Thoracic aorta (tissue), 2 donors: Measurements from ENCODE around the gene SLC16A8. TPM values are rescaled to one million over a fixed set of nuclear protein-coding genes. Genes with fewer than 3 reads are reported as not detected.
A peak's percentile ranks its signal among the peaks of the same experiment; 100 is the strongest.

Experiments used
- ATAC-seq: fragments of 150-250 bp; one replicate; pipeline ENCODE4 v1.8.0; 2017; ENCODE audit warnings: low read depth; ENCODE audit not compliant: insufficient number of reproducible peaks, low FRiP score
- DNase-seq: peaks from one replicate; pipeline ENCODE4 v3.0.0-alpha.2; 2020; ENCODE audit warnings: low spot score
- H3K27ac ChIP-seq, 2 donors: fragments of 200-600 bp; sonication (generic); 1 replicate in 1 of 2; 2 replicates in 1 of 2; pipeline ENCODE4 v1.5.1; 2016; ENCODE audit warnings: mild to moderate bottlenecking in 2 of 2, moderate library complexity in 2 of 2
- H3K27me3 ChIP-seq: fragments of 200-600 bp; sonication (generic); replicated peaks from 2 replicates; pipeline ENCODE4 v1.6.0; 2016; ENCODE audit warnings: mild to moderate bottlenecking; ENCODE audit not compliant: insufficient read depth
- H3K36me3 ChIP-seq: fragments of 200-600 bp; sonication (generic); one replicate; pipeline ENCODE4 v1.5.1; 2016
- H3K4me1 ChIP-seq, 2 donors: fragments of 200-600 bp; sonication (generic); 1 replicate in 1 of 2; 2 replicates in 1 of 2; pipeline versions ENCODE4 v1.5.1 to v1.6.0; 2016; ENCODE audit warnings: low read depth in 2 of 2, mild to moderate bottlenecking in 1 of 2; ENCODE audit not compliant: control insufficient read depth in 1 of 2
- H3K4me3 ChIP-seq: fragments of 200-600 bp; sonication (generic); 2 replicates; pipeline ENCODE4 v1.5.1; 2016; ENCODE audit warnings: mild to moderate bottlenecking
- H3K9me3 ChIP-seq: fragments of 200-600 bp; sonication (generic); 2 replicates; pipeline ENCODE4 v1.5.1; 2016
- total RNA-seq, 2 donors: library from RNA; depleted of rRNA; stranded (reverse); fragments of >200 nt; gene quantifications; one replicate each; pipeline versions ENCODE4 v1.1.0 to v1.2.3, GENCODE V29; 2016
- TF ChIP-seq, protein P1 (sequence below): fragments of 200-600 bp; sonication (generic); IDR thresholded peaks from one replicate; pipeline ENCODE4 v1.5.1; 2019; ENCODE audit warnings: antibody characterized with exemption

The SLC16A8 gene
- total RNA-seq, 2 donors from 2014 or later = 1.2 to 1.5 TPM

DNA sequence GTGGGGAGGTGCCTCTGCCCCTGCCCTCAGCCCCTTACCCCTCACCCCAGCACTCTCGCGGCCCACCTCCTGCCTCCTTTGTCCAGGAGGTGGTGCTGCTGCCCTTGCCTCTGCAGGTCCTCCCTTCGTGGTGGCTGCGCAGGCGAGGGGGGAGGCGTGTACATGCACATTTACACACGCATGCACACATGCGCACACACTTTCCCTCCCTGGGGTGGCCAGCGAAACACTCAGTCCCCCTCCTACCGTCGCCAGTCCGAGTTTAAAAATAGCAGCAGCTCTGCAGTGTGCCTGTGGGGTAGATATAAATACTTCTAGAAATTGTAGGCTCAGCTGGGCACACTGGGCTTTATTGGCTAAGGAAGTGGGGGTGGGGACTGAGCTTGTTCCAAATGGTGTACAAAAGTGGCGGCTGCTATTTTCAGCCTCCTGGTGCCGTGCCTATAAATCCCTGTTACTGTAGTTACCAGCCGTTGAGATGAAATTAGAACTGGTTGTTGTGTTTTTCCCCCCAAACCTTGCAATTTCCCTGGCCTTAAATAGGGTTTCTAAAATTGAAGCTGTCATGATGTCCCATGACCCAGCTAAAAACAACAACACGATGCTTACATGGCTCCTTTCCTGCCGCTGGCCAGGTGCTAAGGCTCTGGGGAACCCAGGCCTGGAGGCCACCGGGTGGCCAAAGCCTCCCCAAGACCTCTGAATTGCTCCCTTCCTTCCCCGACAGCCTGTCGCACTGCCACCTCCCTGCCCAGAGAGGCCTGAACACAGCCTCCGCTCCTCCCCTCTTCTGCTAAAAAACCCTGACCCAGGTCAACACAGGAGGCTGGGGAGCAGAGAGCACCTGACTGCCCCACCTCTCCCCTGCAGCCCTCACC lies 14.4 kb downstream of the SLC16A8 start:
- peak overlapping the region; percentile 45 for H3K4me3 ChIP-seq
- H3K4me1 ChIP-seq = peaks cover 32 to 58% of the 10 kb centered on the region in 2 donors
- peak overlapping the region; percentile 94 to 98 for H3K27ac ChIP-seq
- no peaks in the 10 kb centered on the region for H3K9me3 ChIP-seq
- peak; percentile 88 for DNase-seq
- H3K36me3 ChIP-seq = peaks cover 43% of the 10 kb centered on the region
- ATAC-seq = peak; percentile 93
- no peaks in the 10 kb centered on the region for H3K27me3 ChIP-seq
- TF ChIP-seq, protein P1, sequence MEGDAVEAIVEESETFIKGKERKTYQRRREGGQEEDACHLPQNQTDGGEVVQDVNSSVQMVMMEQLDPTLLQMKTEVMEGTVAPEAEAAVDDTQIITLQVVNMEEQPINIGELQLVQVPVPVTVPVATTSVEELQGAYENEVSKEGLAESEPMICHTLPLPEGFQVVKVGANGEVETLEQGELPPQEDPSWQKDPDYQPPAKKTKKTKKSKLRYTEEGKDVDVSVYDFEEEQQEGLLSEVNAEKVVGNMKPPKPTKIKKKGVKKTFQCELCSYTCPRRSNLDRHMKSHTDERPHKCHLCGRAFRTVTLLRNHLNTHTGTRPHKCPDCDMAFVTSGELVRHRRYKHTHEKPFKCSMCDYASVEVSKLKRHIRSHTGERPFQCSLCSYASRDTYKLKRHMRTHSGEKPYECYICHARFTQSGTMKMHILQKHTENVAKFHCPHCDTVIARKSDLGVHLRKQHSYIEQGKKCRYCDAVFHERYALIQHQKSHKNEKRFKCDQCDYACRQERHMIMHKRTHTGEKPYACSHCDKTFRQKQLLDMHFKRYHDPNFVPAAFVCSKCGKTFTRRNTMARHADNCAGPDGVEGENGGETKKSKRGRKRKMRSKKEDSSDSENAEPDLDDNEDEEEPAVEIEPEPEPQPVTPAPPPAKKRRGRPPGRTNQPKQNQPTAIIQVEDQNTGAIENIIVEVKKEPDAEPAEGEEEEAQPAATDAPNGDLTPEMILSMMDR = peak; percentile 75

DNA sequence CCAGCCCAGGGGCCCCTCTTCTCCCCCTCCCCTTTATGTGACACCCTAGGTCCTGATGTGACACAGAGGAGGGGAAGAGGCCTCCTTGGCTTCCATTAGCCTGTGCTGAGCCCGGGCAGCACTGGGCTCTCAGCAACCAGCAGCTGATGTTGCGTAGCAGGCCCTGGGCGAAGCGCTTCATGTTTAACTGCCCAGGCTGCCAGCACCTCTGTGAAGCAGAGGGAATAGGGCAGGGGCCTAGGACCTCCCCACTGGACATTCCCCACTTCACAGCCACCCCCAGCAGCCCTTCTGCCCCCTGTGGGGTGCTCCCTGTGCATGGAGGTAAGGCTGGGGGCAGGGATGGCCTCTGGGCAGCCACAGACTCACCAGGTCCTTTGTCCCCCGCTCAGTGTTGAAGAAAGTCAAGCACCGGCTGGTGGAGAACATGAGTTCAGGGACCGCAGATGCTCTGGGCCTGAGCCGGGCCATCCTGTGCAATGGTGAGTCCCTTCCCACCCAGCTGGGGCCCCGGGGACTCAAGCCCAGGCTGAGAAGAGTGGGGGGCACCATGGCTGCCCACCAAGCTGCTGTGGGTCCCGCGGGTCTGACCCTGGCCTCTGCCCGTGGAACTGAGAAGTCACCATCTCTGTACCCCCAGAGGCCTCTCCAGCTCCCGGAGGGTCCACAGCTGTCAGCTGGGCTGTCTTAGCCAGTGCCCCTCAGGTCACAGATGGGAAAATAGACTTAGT lies 15.2 kb downstream of the SLC16A8 start:
- ATAC-seq = no peak
- Histone ChIP-seq H3K27me3 (no peaks in the 10 kb centered on the region), H3K36me3 (peaks cover 41% of the 10 kb centered on the region), H3K4me1 (peaks cover 32 to 58% of the 10 kb centered on the region in 2 donors), H3K9me3 (no peaks in the 10 kb centered on the region), H3K27ac (peak overlapping the region; percentile 94 to 96), H3K4me3 (peak overlapping the region; percentile 45)
- TF ChIP-seq, protein P1 = no peak
- no peak for DNase-seq

DNA sequence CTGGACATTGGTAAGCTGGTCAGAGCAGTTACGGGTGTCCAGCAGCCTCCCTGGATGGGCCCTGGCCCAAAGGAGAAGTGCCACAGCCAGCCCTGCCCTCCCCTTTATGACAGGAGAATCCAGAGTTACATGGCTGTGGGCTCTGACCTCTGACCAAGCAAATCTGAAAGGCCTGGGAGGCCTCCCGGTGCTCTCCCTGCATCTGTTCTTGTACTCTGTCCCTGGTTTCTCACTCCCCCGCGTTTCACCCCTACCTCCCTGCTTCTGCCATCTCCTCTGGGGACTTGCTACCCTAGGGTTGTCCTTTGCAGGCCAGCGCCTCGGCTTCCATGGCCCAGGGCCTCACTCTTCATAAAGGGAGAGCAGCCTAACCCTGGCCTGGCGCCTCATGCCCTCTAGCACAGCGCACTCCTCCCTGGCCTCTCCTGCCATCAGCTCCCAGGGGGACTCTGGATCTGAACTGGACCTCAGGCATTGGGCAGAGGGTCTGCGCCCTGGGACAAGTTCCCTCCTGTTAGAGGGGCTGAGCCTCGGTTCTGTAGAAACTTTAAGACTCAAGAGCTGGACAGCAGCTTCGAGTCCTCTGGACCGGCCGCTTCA lies 16.1 kb downstream of the SLC16A8 start:
- TF ChIP-seq, protein P1 = no peak
- no peaks in the 10 kb centered on the region for H3K9me3 ChIP-seq
- ATAC-seq = no peak
- peak overlapping the region; percentile 94 to 96 for H3K27ac ChIP-seq
- no peak for DNase-seq
- peaks cover 32% of the 10 kb centered on the region for H3K36me3 ChIP-seq
- H3K4me1 ChIP-seq = peaks cover 32 to 58% of the 10 kb centered on the region in 2 donors
- H3K27me3 ChIP-seq = no peaks in the 10 kb centered on the region
- no peak overlapping the region for H3K4me3 ChIP-seq

DNA sequence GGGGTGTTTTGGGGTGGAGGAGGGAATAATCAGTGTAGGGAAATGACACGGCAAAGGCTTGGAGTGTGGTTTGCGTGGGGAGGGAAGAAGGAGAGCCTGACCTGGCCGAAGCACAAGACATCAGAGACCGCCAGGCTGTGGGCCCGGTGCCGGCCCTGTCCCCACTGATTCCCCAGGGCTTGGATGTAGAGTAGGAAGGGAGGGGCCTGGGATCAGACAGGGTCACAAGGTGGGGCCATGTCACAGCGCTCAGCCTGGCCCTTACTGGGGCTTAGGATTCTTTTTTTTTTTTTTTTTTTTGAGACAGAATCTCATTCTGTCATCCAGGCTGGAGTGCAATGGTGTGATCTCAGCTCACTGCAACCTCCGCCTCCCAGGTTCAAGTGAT lies 17.0 kb downstream of the SLC16A8 start:
- H3K4me3 ChIP-seq = no peak overlapping the region
- peaks cover 32 to 55% of the 10 kb centered on the region in 2 donors for H3K4me1 ChIP-seq
- TF ChIP-seq, protein P1 = no peak
- no peaks in the 10 kb centered on the region for H3K9me3 ChIP-seq
- DNase-seq (no peak), ATAC-seq (no peak)
- peak overlapping the region; percentile 94 to 96 for H3K27ac ChIP-seq
- no peaks in the 10 kb centered on the region for H3K27me3 ChIP-seq
- H3K36me3 ChIP-seq = peaks cover 25% of the 10 kb centered on the region
